ENCODE measurements around the gene FAM25G.
"Not testable (repeated sequence)": the region's sequence is repeated elsewhere in the genome, so short reads cannot be mapped to it uniquely, and the experiment has no call there.

Gene FAM25G

GRCh38 chr10:47481182-47481766 lies 10.2 kb downstream of the FAM25G start:
- POLR2A ChIA-PET; H3K36me3 ChIP-seq (ENCODE audit: control insufficient read depth in 2 of 2, insufficient read depth in 1 of 2, low read length in 2 of 2): not testable (repeated sequence)

GRCh38 chr10:47480133-47480532 lies 11.4 kb downstream of the FAM25G start:
- H3K4me1 ChIP-seq (ENCODE audit: control insufficient read depth, insufficient read depth, low read length); H3K27ac ChIP-seq (ENCODE audit: extremely low read depth, low read depth, low read length); POLR2A ChIA-PET; H3K9me3 ChIP-seq (ENCODE audit: control insufficient read depth, insufficient read depth, low read depth, low read length); H3K36me3 ChIP-seq (ENCODE audit: control insufficient read depth in 2 of 2, insufficient read depth in 1 of 2, low read length in 2 of 2); H3K4me3 ChIP-seq (ENCODE audit: low read depth, low read length); CTCF ChIA-PET: not testable (repeated sequence)

More at GRCh38 chr10:47481182-47481766, 10.2 kb downstream of the FAM25G start:
- H3K9me3 ChIP-seq (ENCODE audit: control insufficient read depth, insufficient read depth, low read depth, low read length); CTCF ChIA-PET; H3K27ac ChIP-seq (ENCODE audit: extremely low read depth, low read depth, low read length); H3K4me1 ChIP-seq (ENCODE audit: control insufficient read depth, insufficient read depth, low read length); H3K4me3 ChIP-seq (ENCODE audit: low read depth, low read length): not testable (repeated sequence)

- H3K9me3 ChIP-seq (ENCODE audit: control insufficient read depth, insufficient read depth, low read depth, low read length); H3K4me3 ChIP-seq (ENCODE audit: low read depth, low read length); H3K36me3 ChIP-seq (ENCODE audit: control insufficient read depth in 2 of 2, insufficient read depth in 1 of 2, low read length in 2 of 2); H3K27ac ChIP-seq (ENCODE audit: extremely low read depth, low read depth, low read length); CTCF ChIA-PET; H3K4me1 ChIP-seq (ENCODE audit: control insufficient read depth, insufficient read depth, low read length); POLR2A ChIA-PET: not testable (repeated sequence)
Observed at GRCh38 chr10:47478114-47478513, 13.4 kb downstream of the FAM25G start.

- POLR2A ChIA-PET; CTCF ChIA-PET; H3K27ac ChIP-seq (ENCODE audit: extremely low read depth, low read depth, low read length); H3K36me3 ChIP-seq (ENCODE audit: control insufficient read depth in 2 of 2, insufficient read depth in 1 of 2, low read length in 2 of 2); H3K4me3 ChIP-seq (ENCODE audit: low read depth, low read length); H3K9me3 ChIP-seq (ENCODE audit: control insufficient read depth, insufficient read depth, low read depth, low read length); H3K4me1 ChIP-seq (ENCODE audit: control insufficient read depth, insufficient read depth, low read length): not testable (repeated sequence)
Observed at GRCh38 chr10:47477078-47477477, 14.4 kb downstream of the FAM25G start.

- H3K27ac ChIP-seq (ENCODE audit: extremely low read depth, low read depth, low read length); H3K4me3 ChIP-seq (ENCODE audit: low read depth, low read length); H3K36me3 ChIP-seq (ENCODE audit: control insufficient read depth in 2 of 2, insufficient read depth in 1 of 2, low read length in 2 of 2); POLR2A ChIA-PET; CTCF ChIA-PET; H3K9me3 ChIP-seq (ENCODE audit: control insufficient read depth, insufficient read depth, low read depth, low read length); H3K4me1 ChIP-seq (ENCODE audit: control insufficient read depth, insufficient read depth, low read length): not testable (repeated sequence)
Observed at GRCh38 chr10:47475101-47475500, 16.4 kb downstream of the FAM25G start.

- CTCF ChIA-PET; H3K27ac ChIP-seq (ENCODE audit: extremely low read depth, low read depth, low read length); H3K36me3 ChIP-seq (ENCODE audit: control insufficient read depth in 2 of 2, insufficient read depth in 1 of 2, low read length in 2 of 2); H3K9me3 ChIP-seq (ENCODE audit: control insufficient read depth, insufficient read depth, low read depth, low read length); H3K4me3 ChIP-seq (ENCODE audit: low read depth, low read length); H3K4me1 ChIP-seq (ENCODE audit: control insufficient read depth, insufficient read depth, low read length); POLR2A ChIA-PET: not testable (repeated sequence)
Observed at GRCh38 chr10:47473516-47473915, 18.0 kb downstream of the FAM25G start.

GRCh38 chr10:47472647-47473046 lies 18.9 kb downstream of the FAM25G start:
- POLR2A ChIA-PET; H3K4me3 ChIP-seq (ENCODE audit: low read depth, low read length); CTCF ChIA-PET: not testable (repeated sequence)

GRCh38 chr10:47472072-47472471 lies 19.4 kb downstream of the FAM25G start:
- H3K9me3 ChIP-seq (ENCODE audit: control insufficient read depth, insufficient read depth, low read depth, low read length); H3K27ac ChIP-seq (ENCODE audit: extremely low read depth, low read depth, low read length); H3K4me1 ChIP-seq (ENCODE audit: control insufficient read depth, insufficient read depth, low read length); H3K4me3 ChIP-seq (ENCODE audit: low read depth, low read length); CTCF ChIA-PET; POLR2A ChIA-PET; H3K36me3 ChIP-seq (ENCODE audit: control insufficient read depth in 2 of 2, insufficient read depth in 1 of 2, low read length in 2 of 2): not testable (repeated sequence)

More at GRCh38 chr10:47472647-47473046, 18.9 kb downstream of the FAM25G start:
- not testable (repeated sequence) for H3K27ac ChIP-seq (ENCODE audit: extremely low read depth, low read depth, low read length); H3K36me3 ChIP-seq (ENCODE audit: control insufficient read depth in 2 of 2, insufficient read depth in 1 of 2, low read length in 2 of 2); H3K4me1 ChIP-seq (ENCODE audit: control insufficient read depth, insufficient read depth, low read length); H3K9me3 ChIP-seq (ENCODE audit: control insufficient read depth, insufficient read depth, low read depth, low read length)
